D721Med (cell line): ENCODE measurements around the gene IGF2BP3.

ENCODE experiments used
- DNase-seq: peaks from one replicate; pipeline ENCODE4 v3.0.0; 2011; ENCODE audit warnings: low spot score; ENCODE audit not compliant: insufficient read length
- FAIRE-seq: peaks from 2 replicates; lab custom pipeline; 2011; peaks lifted over from hg19 to GRCh38; lab: Jason Lieb, UNC
- TF ChIP-seq, protein P1 (sequence below): IDR thresholded peaks from 2 replicates; pipeline ENCODE4 v1.5.1; 2012; ENCODE audit warnings: mild to moderate bottlenecking, control low read depth; ENCODE audit not compliant: insufficient read depth; ENCODE audit errors: missing control alignments

IGF2BP3 gene

DNA sequence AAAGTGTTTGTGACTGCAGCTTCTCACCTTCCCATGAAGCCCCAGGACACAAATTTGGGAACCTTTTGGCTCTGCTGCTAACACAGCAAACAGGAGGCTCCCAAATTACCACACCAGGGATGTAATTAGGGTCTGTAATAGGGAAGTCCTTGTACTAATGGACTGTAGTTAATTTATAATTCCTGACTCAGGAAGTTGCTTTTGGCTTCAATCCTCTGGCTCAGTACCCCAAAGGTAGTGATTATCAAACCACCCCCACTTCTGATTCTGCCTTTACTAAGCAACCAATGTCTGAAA, 174.9 kb downstream of the IGF2BP3 start:
- FAIRE-seq (no peak), DNase-seq (no peak)
- TF ChIP-seq, protein P1, sequence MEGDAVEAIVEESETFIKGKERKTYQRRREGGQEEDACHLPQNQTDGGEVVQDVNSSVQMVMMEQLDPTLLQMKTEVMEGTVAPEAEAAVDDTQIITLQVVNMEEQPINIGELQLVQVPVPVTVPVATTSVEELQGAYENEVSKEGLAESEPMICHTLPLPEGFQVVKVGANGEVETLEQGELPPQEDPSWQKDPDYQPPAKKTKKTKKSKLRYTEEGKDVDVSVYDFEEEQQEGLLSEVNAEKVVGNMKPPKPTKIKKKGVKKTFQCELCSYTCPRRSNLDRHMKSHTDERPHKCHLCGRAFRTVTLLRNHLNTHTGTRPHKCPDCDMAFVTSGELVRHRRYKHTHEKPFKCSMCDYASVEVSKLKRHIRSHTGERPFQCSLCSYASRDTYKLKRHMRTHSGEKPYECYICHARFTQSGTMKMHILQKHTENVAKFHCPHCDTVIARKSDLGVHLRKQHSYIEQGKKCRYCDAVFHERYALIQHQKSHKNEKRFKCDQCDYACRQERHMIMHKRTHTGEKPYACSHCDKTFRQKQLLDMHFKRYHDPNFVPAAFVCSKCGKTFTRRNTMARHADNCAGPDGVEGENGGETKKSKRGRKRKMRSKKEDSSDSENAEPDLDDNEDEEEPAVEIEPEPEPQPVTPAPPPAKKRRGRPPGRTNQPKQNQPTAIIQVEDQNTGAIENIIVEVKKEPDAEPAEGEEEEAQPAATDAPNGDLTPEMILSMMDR: no peak

DNA sequence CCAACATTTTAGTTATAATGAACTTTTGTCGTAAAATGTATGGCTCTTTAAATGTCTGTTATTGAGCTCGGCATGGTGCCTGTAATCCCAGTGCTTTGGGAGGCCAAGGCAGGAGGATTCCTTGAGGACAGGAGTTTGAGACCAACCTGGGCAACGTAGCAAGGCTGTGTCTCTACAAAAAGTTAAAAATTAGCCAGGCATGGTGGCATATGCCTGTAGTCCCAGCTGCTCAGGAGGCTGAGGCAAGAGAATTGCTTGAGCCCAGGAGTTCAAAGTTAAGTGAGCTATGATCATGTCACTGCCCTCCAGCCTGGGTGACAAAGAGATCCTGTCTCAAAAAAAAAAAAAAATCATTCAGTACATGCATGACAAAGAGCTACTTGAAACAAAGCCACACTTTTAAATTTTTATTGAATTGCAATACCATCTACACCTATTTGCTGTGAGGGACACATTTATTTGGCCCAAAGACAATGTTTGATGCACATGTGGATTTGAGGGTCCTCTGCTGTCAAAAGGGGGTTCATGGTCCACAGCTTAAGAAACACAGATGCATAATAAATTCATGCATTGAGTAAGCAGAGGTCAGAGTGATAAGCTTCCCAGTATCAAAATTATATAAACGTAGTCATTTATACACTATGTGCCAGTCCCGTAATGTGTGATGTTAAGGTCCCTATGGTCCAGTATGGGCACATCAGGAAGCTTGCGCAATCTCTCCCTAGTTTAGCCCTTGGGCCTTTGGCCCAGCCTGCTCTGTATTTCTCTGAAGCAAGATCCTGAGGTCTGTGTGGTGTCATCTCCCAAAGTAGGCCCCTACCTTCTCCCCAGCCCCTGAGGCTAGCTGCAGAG, 175.5 kb downstream of the IGF2BP3 start:
- FAIRE-seq: no peak
- DNase-seq: no peak
- TF ChIP-seq, protein P1: no peak

DNA sequence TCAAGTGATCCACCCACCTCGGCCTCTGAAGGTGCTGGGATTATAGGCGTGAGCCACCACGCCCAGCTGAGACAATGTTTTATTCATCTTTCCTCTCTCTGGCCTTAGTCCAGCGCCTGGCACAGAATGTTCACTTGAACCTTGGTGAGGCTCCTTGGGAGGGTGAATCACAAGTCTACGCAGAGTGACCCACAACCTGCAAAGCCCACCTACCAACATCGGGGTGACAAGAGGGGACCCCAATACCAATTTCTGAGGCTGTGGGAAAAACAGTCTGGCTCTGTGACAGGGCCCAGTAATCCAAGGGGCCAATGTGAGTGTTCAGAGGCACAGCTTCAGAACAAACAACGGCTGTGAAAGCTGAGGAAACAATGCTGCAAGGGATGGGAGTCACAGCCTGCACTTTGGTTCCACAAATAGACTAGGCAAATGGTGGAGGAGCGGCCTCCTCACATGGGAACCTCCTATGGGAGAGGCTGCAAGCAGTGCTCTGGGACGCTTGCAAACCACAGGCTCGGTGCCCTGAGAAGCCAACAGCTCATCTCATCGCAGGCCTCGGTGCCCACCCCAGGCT, 176.7 kb downstream of the IGF2BP3 start:
- TF ChIP-seq, protein P1: no peak
- FAIRE-seq: no peak
- no peak for DNase-seq

DNA sequence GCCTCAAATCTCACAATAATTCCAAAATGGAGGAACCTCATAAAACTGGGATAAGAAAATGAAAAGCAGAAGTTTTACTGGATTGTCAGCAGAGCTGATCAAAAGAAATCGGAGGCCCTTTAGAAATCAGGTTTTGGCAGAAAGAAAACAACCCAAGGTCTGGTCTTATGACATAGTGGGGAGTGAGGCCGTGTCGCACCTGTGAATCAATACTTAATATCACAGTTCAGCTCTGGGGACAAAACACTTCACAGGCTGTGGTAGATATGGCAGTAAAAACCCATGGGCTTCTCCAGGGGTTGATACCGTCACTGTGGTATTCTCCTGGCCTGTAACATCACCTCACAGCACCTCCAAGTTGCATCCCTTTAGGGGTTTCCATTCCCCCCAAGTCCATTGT, 177.7 kb downstream of the IGF2BP3 start:
- no peak for DNase-seq
- FAIRE-seq: no peak
- TF ChIP-seq, protein P1: no peak

DNA sequence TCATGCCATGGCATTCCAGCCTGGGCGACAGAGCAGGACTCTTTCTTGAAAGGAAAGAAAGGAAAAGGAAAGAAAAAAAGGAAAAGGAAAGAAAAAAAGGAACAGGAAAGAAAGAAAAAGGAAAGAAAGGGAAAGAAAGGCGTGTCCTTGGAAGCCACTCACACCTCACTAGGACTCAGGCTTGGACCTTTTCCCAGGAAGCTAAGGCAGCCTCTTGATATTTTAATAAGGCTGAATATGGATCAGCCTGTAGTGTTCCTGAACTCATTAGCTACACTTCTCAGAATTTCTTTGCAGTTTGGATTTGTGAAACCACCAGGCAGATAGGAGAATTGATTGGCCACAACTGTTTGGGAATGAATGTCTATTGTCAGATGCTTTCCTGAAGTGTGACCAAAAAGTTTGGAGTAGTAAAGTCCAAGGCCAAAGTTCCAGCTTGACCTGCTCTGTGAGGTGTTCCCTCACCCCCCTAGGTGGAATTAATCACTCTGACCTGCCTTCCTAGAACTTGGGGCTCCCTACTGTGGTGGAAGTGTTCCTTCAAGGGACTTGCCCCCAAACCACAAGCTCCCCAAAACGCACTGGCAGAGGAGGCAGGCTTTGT, 178.2 kb downstream of the IGF2BP3 start:
- TF ChIP-seq, protein P1: no peak
- DNase-seq: no peak
- FAIRE-seq: no peak

DNA sequence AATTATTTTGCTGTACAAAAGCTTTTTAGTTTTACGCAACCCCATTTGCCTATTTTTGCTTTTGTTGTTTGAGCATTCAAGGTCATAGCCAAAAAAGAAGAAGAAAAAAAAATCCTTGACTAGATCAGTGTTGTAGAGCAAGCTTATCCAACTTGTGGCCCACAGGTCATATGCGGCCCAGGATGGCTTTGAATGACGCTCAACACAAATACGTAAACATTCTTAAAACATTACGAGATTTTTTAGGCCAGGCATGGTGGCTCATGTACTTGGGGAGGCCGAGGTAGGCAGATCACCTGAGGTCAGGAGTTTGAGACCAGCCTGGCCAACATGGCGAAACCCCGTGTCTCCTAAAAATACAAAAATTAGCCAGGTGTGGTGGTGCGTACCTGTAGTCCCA, 179.3 kb downstream of the IGF2BP3 start:
- TF ChIP-seq, protein P1: no peak
- FAIRE-seq (no peak), DNase-seq (no peak)

DNA sequence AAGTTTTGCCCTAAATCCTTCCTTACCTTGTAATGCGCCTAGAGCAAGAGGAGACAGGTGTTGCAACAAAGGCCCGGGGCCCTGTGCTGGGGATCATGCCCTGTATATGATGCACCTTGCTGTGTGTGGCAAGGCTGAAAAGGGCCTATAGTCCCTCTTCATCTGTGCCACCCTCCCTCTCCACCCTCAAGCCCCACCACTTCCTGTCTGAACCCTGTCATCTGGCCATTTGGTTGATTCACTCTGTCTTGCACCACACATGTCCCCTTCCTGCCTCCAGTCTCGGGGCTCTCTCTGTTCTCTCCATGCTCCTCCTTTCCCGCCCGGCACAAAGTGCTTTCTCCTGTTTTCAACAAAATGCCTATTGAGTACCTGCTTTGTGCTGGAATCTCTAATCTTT, 182.7 kb downstream of the IGF2BP3 start:
- FAIRE-seq (no peak), DNase-seq (no peak)
- TF ChIP-seq, protein P1: no peak
